Measurements from ENCODE around the gene ECSIT. TPM values are rescaled to one million over a fixed set of nuclear protein-coding genes. Genes with fewer than 3 reads are reported as not detected.

Gene ECSIT
- total RNA-seq, 4 donors from 2014 or later, result 82.9 to 199 (median 129) TPM

GRCh38 chr19:11554160-11554559, 25.2 kb upstream of the ECSIT start:
- intact Hi-C loops (cut with DNase I; ENCODE audit: low total_unique reads) (no loop called here), in situ Hi-C loops (cut with MboI; ENCODE audit: low sequenced_read_pairs in 4 of 4) (no loop called here)
- H3K4me1 ChIP-seq, result peaks cover 10 to 11% of the 10 kb centered on the region in 2 donors
- no peaks in the 10 kb centered on the region for H3K9me3 ChIP-seq
- no peak overlapping the region for H3K27ac ChIP-seq
- TF ChIP-seq POLR2A (IDR thresholded peaks at IDR 0.05) (no peak), CTCF (IDR thresholded peaks at IDR 0.05 in 4 of 5, conservative IDR thresholded peaks at IDR 0.05 in 1 of 5) (no peak)
- DNase-seq, result no peak
- no peaks in the 10 kb centered on the region for H3K27me3 ChIP-seq
- ATAC-seq, result no peak
- H3K4me3 ChIP-seq, result no peak overlapping the region
- H3K36me3 ChIP-seq, result peaks cover 0 to 28% of the 10 kb centered on the region in 2 donors

GRCh38 chr19:11552666-11553372, 23.9 kb upstream of the ECSIT start:
- in situ Hi-C loops (cut with MboI; ENCODE audit: low sequenced_read_pairs in 4 of 4) (no loop called here), intact Hi-C loops (cut with DNase I; ENCODE audit: low total_unique reads) (no loop called here)
- peaks cover 2% of the 10 kb centered on the region in 2 donors for H3K4me1 ChIP-seq
- H3K27me3 ChIP-seq, result no peaks in the 10 kb centered on the region
- no peaks in the 10 kb centered on the region for H3K9me3 ChIP-seq
- peaks cover 0 to 28% of the 10 kb centered on the region in 2 donors for H3K36me3 ChIP-seq
- DNase-seq, result no peak
- peak overlapping the region in 1 of 4 donors; percentile 73 for H3K27ac ChIP-seq
- H3K4me3 ChIP-seq, result no peak overlapping the region
- no peak for TF ChIP-seq POLR2A (IDR thresholded peaks at IDR 0.05)
- no peak for TF ChIP-seq CTCF (IDR thresholded peaks at IDR 0.05 in 4 of 5, conservative IDR thresholded peaks at IDR 0.05 in 1 of 5)
- no peak for ATAC-seq

- ATAC-seq (peak in 1 of 2 donors; percentile 18), DNase-seq (peak in 1 of 2 donors; percentile 27)
- H3K9me3 ChIP-seq, result no peaks in the 10 kb centered on the region
- H3K36me3 ChIP-seq, result peaks cover 0 to 28% of the 10 kb centered on the region in 2 donors
- intact Hi-C loops (cut with DNase I; ENCODE audit: low total_unique reads), result no loop called here
- H3K27ac ChIP-seq, result peak overlapping the region; percentile 30 to 73 (median 52)
- no peaks in the 10 kb centered on the region for H3K27me3 ChIP-seq
- in situ Hi-C loops (cut with MboI; ENCODE audit: low sequenced_read_pairs in 4 of 4), result no loop called here
- no peak overlapping the region for H3K4me3 ChIP-seq
- peak in 1 of 5 experiments; percentile 19 for TF ChIP-seq CTCF (IDR thresholded peaks at IDR 0.05 in 4 of 5, conservative IDR thresholded peaks at IDR 0.05 in 1 of 5)
- TF ChIP-seq POLR2A (IDR thresholded peaks at IDR 0.05), result no peak
- no peaks in the 10 kb centered on the region for H3K4me1 ChIP-seq
These were observed 22.8 kb upstream of the ECSIT start for GRCh38 chr19:11551603-11552235.

- Histone ChIP-seq H3K27ac (no peak overlapping the region), H3K27me3 (no peaks in the 10 kb centered on the region), H3K36me3 (peaks cover 0 to 28% of the 10 kb centered on the region in 2 donors), H3K4me3 (no peak overlapping the region), H3K4me1 (no peaks in the 10 kb centered on the region), H3K9me3 (no peaks in the 10 kb centered on the region)
- DNase-seq (no peak), ATAC-seq (no peak)
- TF ChIP-seq POLR2A (IDR thresholded peaks at IDR 0.05), result no peak
- in situ Hi-C loops (cut with MboI; ENCODE audit: low sequenced_read_pairs in 4 of 4), result no loop called here
- intact Hi-C loops (cut with DNase I; ENCODE audit: low total_unique reads), result no loop called here
These were observed 21.3 kb upstream of the ECSIT start for GRCh38 chr19:11550265-11550664.

GRCh38 chr19:11549386-11549953, 20.5 kb upstream of the ECSIT start:
- Histone ChIP-seq H3K27ac (no peak overlapping the region), H3K9me3 (no peaks in the 10 kb centered on the region), H3K27me3 (no peaks in the 10 kb centered on the region), H3K4me1 (no peaks in the 10 kb centered on the region), H3K36me3 (peaks cover 0 to 22% of the 10 kb centered on the region in 2 donors), H3K4me3 (no peak overlapping the region)
- no peak for ATAC-seq
- intact Hi-C loops (cut with DNase I; ENCODE audit: low total_unique reads), result no loop called here
- no peak for DNase-seq
- in situ Hi-C loops (cut with MboI; ENCODE audit: low sequenced_read_pairs in 4 of 4), result no loop called here
- no peak for TF ChIP-seq CTCF (IDR thresholded peaks at IDR 0.05 in 4 of 5, conservative IDR thresholded peaks at IDR 0.05 in 1 of 5)
- TF ChIP-seq POLR2A (IDR thresholded peaks at IDR 0.05), result no peak
